Brain pericyte (primary cell): ENCODE results near the gene DEXI.
"Not testable (repeated sequence)": the region's sequence is repeated elsewhere in the genome, so short reads cannot be mapped to it uniquely, and the experiment has no call there.

Experiments used
- DNase-seq: peaks from one replicate; pipeline ENCODE4 v3.0.0-alpha.2; 2012; ENCODE audit warnings: low read depth, low spot score

The DEXI gene

GRCh38 chr16:10969615-10970014, 27.3 kb upstream of the DEXI start:
- no peak for DNase-seq

- no peak for DNase-seq
Observed at GRCh38 chr16:10968498-10968897, 26.2 kb upstream of the DEXI start.

- DNase-seq = no peak
Observed at GRCh38 chr16:10967986-10968385, 25.7 kb upstream of the DEXI start.

GRCh38 chr16:10966559-10966958, 24.3 kb upstream of the DEXI start:
- DNase-seq = not testable (repeated sequence)

GRCh38 chr16:10966129-10966528, 23.9 kb upstream of the DEXI start:
- no peak for DNase-seq

- DNase-seq = no peak
Observed at GRCh38 chr16:10965440-10966061, 23.3 kb upstream of the DEXI start.

- DNase-seq = no peak
Observed at GRCh38 chr16:10964891-10965326, 22.6 kb upstream of the DEXI start.

- DNase-seq = peak; percentile 32
Observed at GRCh38 chr16:10964039-10964890, 22.0 kb upstream of the DEXI start.

- DNase-seq = no peak
Observed at GRCh38 chr16:10961231-10961630, 19.0 kb upstream of the DEXI start.

- no peak for DNase-seq
Observed at GRCh38 chr16:10959161-10959560, 16.9 kb upstream of the DEXI start.

- DNase-seq = no peak
Observed at GRCh38 chr16:10957771-10958482, 15.7 kb upstream of the DEXI start.

GRCh38 chr16:10954903-10955302, 12.6 kb upstream of the DEXI start:
- DNase-seq = no peak

GRCh38 chr16:10951026-10951425, 8.8 kb upstream of the DEXI start:
- DNase-seq = no peak

GRCh38 chr16:10950393-10950792, 8.1 kb upstream of the DEXI start:
- DNase-seq = no peak

GRCh38 chr16:10949424-10949970, 7.2 kb upstream of the DEXI start:
- no peak for DNase-seq

- DNase-seq = no peak
Observed at GRCh38 chr16:10947211-10947787, 5.0 kb upstream of the DEXI start.

GRCh38 chr16:10946308-10946707, 4.0 kb upstream of the DEXI start:
- DNase-seq = no peak

GRCh38 chr16:10945065-10945787, 3.0 kb upstream of the DEXI start:
- DNase-seq = no peak

- DNase-seq = peak; percentile 89
Observed at GRCh38 chr16:10944249-10945064, 2.2 kb upstream of the DEXI start, which contains the start of gene CLEC16A. Gene CLEC16A, plus strand, starts transcription at chr16:10944564. Its CDS starts 154 bp downstream, at chr16:10944718.

GRCh38 chr16:10943064-10943353, 741 bp upstream of the DEXI start:
- DNase-seq = no peak
